ENCODE data around the gene KL.

GRCh38 chr13:33110713-33111413 lies 94.6 kb downstream of the KL start:
- TF ChIP-seq POLR2A (IDR thresholded peaks at IDR 0.05) (no peak), CTCF (IDR thresholded peaks at IDR 0.05 in 4 of 5, conservative IDR thresholded peaks at IDR 0.05 in 1 of 5) (no peak)

Measured in gastrocnemius medialis (tissue), 4 donors.